Measurements from ENCODE around the gene LHB.
A peak's percentile ranks its signal among the peaks of the same experiment; 100 is the strongest.
"Not testable (repeated sequence)": the region's sequence is repeated elsewhere in the genome, so short reads cannot be mapped to it uniquely, and the experiment has no call there.

The LHB gene

GRCh38 chr19:49020931-49021895, 4.3 kb upstream of the LHB start:
- Histone ChIP-seq H3K27ac (no peak overlapping the region), H3K36me3 (replicated peaks) (no peaks in the 10 kb centered on the region), H3K27me3 (replicated peaks) (no peaks in the 10 kb centered on the region), H3K4me3 (ENCODE audit: low read depth, low read length) (no peak overlapping the region)
- no peak for TF ChIP-seq CTCF (IDR thresholded peaks at IDR 0.05; ENCODE audit: low read depth, low read length, missing control alignments)
- in situ Hi-C loops (cut with HindIII; ENCODE audit: low pct_ligation_motif_present, low sequenced_read_pairs) = no loop called here
- DNase-seq = peak; percentile 18

- in situ Hi-C loops (cut with HindIII; ENCODE audit: low pct_ligation_motif_present, low sequenced_read_pairs) = no loop called here
- H3K36me3 ChIP-seq (replicated peaks) = peaks cover 3% of the 10 kb centered on the region
- H3K4me3 ChIP-seq (ENCODE audit: low read depth, low read length) = no peak overlapping the region
- no peak overlapping the region for H3K27ac ChIP-seq
- no peaks in the 10 kb centered on the region for H3K27me3 ChIP-seq (replicated peaks)
- DNase-seq = no peak
- no peak for TF ChIP-seq CTCF (IDR thresholded peaks at IDR 0.05; ENCODE audit: low read depth, low read length, missing control alignments)
These were observed 3.5 kb upstream of the LHB start for GRCh38 chr19:49020342-49020741.

GRCh38 chr19:49019242-49019932, 2.5 kb upstream of the LHB start:
- peak; percentile 22 for DNase-seq
- Histone ChIP-seq H3K27ac (no peak overlapping the region), H3K4me3 (ENCODE audit: low read depth, low read length) (peak overlapping the region; percentile 47), H3K27me3 (replicated peaks) (no peaks in the 10 kb centered on the region), H3K36me3 (replicated peaks) (peaks cover 7% of the 10 kb centered on the region)
- TF ChIP-seq CTCF (IDR thresholded peaks at IDR 0.05; ENCODE audit: low read depth, low read length, missing control alignments) = peak; percentile 29
- in situ Hi-C loops (cut with HindIII; ENCODE audit: low pct_ligation_motif_present, low sequenced_read_pairs) = no loop called here

GRCh38 chr19:49018388-49019241, 1.7 kb upstream of the LHB start:
- DNase-seq, H3K27ac ChIP-seq: not testable (repeated sequence)

GRCh38 chr19:49017666-49018351, 918 bp upstream of the LHB start:
- DNase-seq = peak; percentile 57
- in situ Hi-C loops (cut with HindIII; ENCODE audit: low pct_ligation_motif_present, low sequenced_read_pairs) = no loop called here
- Histone ChIP-seq H3K27ac (no peak overlapping the region), H3K36me3 (replicated peaks) (peaks cover 11% of the 10 kb centered on the region), H3K27me3 (replicated peaks) (no peaks in the 10 kb centered on the region), H3K4me3 (ENCODE audit: low read depth, low read length) (peak overlapping the region; percentile 47)
- TF ChIP-seq CTCF (IDR thresholded peaks at IDR 0.05; ENCODE audit: low read depth, low read length, missing control alignments) = peak; percentile 66

More at GRCh38 chr19:49018388-49019241, 1.7 kb upstream of the LHB start:
- H3K36me3 ChIP-seq (replicated peaks); H3K27me3 ChIP-seq (replicated peaks); in situ Hi-C loops (cut with HindIII; ENCODE audit: low pct_ligation_motif_present, low sequenced_read_pairs): not testable (repeated sequence)
- H3K4me3 ChIP-seq (ENCODE audit: low read depth, low read length) = peak overlapping the region; percentile 47
